Iris pigment epithelial cell (primary cell): ENCODE measurements around the gene UNC5C.
"Not testable (repeated sequence)": the region's sequence is repeated elsewhere in the genome, so short reads cannot be mapped to it uniquely, and the experiment has no call there.

Source experiments
- DNase-seq: peaks from one replicate; pipeline ENCODE4 v3.0.0-alpha.2; 2011; ENCODE audit warnings: low read depth

UNC5C gene

GRCh38 chr4:95181243-95181995 is 367.4 kb downstream of the UNC5C start:
- DNase-seq, result peak; percentile 14

DNA sequence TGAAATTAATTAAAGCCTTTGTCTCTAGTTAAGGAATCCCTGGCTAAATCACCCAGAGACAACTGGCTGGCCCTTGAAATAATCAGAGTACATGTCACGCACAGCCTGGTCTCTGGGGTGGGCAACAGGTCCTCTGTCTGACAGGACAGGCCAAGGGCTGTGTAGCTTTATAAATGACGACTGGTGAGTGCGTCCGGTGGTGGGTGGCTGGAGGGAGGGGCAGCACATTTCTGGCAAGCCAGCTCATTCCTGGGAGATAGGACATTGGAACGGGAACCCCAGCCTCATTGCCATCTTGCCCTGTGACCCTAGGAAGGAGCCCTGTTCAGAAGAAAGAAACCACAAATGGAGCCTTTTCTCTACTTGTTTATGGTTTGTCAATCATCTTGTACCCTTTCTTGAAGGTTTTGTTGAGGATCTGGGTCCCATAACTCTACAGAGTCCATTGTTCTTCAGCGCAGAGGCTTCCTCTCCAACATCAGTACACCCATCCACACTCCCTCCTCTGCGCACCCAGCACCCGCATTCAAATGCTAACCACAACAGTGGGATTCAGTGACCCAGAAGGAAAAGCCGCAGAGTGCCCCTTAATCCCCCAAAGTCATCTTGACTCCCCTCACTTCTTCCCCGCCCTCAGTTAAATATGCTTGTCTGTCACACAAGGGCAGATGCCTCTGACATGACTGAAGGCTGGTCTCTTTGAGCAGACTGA is 368.1 kb downstream of the UNC5C start:
- DNase-seq, result no peak

- peak; percentile 13 for DNase-seq
Measured at GRCh38 chr4:95178938-95179337, 369.8 kb downstream of the UNC5C start.

DNA sequence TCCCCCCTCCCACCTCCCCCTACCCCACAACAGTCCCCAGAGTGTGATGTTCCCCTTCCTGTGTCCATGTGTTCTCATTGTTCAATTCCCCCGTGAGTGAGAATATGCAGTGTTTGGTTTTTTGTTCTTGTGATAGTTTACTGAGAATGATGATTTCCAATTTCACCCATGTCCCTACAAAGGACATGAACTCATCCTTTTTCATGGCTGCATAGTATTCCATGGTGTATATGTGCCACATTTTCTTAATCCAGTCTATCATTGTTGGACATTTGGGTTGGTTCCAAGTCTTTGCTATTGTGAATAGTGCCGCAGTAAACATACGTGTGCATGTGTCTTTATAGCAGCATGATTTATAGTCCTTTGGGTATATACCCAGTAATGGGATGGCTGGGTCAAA is 377.4 kb downstream of the UNC5C start:
- not testable (repeated sequence) for DNase-seq

DNA sequence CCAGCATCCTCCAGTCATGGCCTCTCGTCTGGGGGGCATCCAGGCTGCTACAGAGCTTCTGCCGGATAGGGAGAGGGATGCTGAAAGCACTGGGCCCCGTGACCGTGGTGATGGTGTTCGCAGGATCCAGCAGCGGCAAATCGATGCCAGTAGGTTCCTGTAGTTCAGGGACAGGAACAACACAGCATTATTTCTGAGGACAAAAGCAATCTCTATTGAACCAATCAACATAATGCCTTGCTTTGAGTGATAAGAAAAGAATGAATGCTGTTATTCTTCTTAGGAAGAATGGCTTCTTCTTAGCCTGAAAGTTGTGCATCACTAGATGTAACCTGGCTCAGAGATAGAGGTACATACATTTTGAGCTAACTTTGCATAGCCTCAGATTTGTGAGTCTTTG is 378.6 kb downstream of the UNC5C start:
- no peak for DNase-seq

DNA sequence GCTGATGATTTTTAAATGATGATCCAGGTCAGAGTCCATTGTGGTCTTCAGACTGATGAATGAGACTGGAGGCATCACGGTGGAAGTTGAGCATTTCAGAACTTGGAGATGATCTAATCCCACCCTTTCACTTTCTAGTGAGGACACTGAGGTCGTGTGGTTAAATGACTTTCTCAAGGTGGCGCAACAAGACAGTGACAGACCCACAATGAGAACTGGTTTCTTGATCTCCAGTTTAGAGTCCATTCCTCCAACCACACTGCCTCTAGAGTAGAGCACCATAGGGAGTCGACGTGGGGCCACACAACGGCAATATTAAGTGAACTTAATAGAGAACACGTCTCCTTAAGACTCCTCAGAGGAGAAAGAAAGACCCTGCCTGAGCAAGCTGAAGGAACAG is 381.0 kb downstream of the UNC5C start:
- DNase-seq, result no peak

DNA sequence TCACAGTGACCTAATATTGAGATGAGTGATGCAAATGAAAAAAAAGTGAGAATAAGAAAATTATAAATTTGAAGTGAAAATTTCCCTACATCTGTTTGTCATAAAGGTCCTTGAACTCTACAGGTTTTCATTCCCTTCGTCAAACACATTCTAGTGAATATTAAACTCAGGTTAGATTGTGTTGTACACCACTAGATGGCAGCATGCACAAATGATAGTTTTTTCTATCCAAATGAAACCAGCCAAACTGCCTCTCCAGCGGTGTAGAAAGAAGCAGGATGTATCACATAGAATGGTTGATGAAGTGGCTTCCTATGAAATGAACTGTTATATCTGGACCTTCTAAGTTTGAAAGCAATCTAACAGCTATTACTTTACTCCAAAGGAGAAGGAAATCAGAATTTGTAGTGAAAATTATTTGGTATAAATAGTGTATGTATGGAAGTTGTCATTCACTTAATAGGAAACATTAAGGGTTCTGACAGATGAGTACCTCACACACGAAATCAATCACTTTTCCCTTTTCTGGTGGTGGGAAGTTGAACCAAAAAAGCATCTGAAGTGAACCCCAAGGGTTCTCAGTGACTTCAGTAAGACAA is 382.7 kb downstream of the UNC5C start:
- DNase-seq, result peak; percentile 68

GRCh38 chr4:95162867-95163266 is 385.9 kb downstream of the UNC5C start:
- no peak for DNase-seq

- DNase-seq, result no peak
Measured at GRCh38 chr4:95161781-95162469, 386.8 kb downstream of the UNC5C start.

GRCh38 chr4:95159384-95159783 is 389.4 kb downstream of the UNC5C start:
- no peak for DNase-seq

- DNase-seq, result no peak
Measured at GRCh38 chr4:95158626-95159025, 390.1 kb downstream of the UNC5C start.

- DNase-seq, result no peak
Measured at GRCh38 chr4:95158045-95158444, 390.7 kb downstream of the UNC5C start.

- DNase-seq, result no peak
Measured at GRCh38 chr4:95157596-95157995, 391.2 kb downstream of the UNC5C start.

- DNase-seq, result no peak
Measured at GRCh38 chr4:95156452-95156765, 392.4 kb downstream of the UNC5C start.

GRCh38 chr4:95155759-95156451 is 392.9 kb downstream of the UNC5C start:
- peak; percentile 66 for DNase-seq

DNA sequence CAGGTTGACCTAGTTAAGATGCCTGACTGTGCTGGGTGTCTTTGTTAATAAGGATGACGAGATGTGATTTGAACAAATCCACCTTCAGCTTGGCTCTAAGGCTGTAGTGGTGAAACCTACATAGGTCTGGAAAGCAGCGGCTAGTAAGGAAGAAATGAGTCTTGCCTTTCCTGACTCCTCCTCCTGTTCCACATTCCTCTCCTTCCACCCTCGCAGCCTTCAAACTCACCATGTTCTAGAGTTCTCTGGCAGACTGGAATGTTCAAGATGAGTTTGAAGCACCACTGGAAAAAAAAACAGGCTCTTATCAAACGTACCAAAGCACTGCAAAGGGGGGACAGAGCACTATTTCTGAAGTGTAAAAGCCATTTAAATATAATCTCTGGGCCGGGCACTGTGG is 395.6 kb downstream of the UNC5C start:
- DNase-seq, result peak; percentile 43

GRCh38 chr4:95151255-95151654 is 397.5 kb downstream of the UNC5C start:
- no peak for DNase-seq

- DNase-seq, result peak; percentile 14
Measured at GRCh38 chr4:95142932-95143331, 405.8 kb downstream of the UNC5C start.

DNA sequence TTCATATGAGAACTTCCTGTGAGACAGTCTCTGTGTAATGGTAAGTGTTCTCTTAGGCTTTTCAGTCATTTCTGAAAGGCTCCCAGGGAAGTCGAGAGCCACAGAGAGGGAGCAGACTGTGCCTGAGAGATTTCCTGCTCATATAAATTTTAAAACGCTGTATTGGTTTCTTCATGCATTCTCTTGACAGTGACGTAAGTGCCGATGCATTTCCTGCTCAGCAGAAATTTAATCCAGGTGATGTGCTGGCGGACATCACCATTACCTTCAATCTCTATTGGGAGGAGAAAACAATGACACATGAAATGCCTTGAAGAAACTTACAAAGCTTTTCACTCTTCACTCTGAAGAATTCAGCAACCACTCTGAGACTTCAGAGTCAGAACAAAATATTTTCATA is 407.4 kb downstream of the UNC5C start:
- DNase-seq, result peak; percentile 64

DNA sequence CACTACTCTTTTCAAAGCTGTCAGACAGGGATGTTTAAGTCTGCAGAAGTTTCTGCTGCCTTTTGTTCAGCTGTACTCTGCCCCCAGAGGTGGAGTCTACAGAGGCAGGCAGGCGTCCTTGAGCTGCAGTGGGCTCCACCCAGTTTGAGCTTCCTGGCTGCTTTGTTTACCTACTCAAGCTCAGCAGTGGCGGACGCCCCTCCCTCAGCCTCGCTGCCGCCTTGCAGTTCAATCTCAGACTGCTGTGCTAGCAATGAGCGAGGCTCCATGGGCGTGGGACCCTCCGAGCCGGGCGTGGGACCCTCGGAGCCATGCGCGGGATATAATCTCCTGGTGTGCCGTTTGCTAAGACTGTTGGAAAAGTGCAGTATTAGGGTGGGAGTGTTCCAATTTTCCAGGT is 409.3 kb downstream of the UNC5C start:
- not testable (repeated sequence) for DNase-seq

- DNase-seq, result not testable (repeated sequence)
Measured at GRCh38 chr4:95134016-95134415, 414.8 kb downstream of the UNC5C start.

DNA sequence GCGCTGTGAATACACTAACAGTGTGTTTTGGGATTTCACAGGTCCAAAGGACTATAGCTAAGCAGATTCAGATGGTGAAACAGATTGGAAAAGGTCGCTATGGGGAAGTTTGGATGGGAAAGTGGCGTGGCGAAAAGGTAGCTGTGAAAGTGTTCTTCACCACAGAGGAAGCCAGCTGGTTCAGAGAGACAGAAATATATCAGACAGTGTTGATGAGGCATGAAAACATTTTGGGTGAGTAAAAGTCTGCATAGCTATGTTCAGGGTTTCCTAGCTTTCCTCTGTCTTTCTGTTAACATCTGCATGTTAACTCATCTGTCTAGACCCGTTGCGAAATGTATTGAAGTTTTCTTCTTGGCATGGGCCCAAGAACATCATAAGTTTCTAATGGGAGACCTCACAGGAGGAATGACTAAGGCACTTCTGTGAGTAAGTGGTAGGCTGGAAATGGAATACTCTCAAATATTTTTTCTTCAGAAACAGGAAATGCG is 418.9 kb downstream of the UNC5C start:
- DNase-seq, result peak; percentile 100
